ENCODE data around the gene TBC1D22A.

The TBC1D22A gene

GRCh38 chr22:47051441-47052071 is 289.1 kb downstream of the TBC1D22A start:
- Histone ChIP-seq H2AFZ (ENCODE audit: low read length) (no peak overlapping the region), H3K4me1 (ENCODE audit: insufficient read depth, low read length, severe bottlenecking) (peaks cover 77% of the 10 kb centered on the region), H3K9me3 (ENCODE audit: low read length) (no peaks in the 10 kb centered on the region), H3K27me3 (ENCODE audit: insufficient read depth, low read length) (no peaks in the 10 kb centered on the region), H3K79me2 (ENCODE audit: insufficient read depth, low read length) (no peaks in the 10 kb centered on the region), H3K9me2 (ENCODE audit: low read depth, low read length) (no peaks in the 10 kb centered on the region), H3K36me3 (ENCODE audit: insufficient read depth, low read length) (no peaks in the 10 kb centered on the region), H3F3A (ENCODE audit: insufficient read depth, low read length) (0 out of 2 replicates have a peak, but pooled peaks cover 6% of the 10 kb centered on the region), H3K27ac (ENCODE audit: low read depth, low read length, poor library complexity, severe bottlenecking) (peak overlapping the region; percentile 28), H3K4me3 (ENCODE audit: low read depth, low read length, poor library complexity, severe bottlenecking) (no peak overlapping the region), H4K20me1 (ENCODE audit: insufficient read depth, low read length) (no peaks in the 10 kb centered on the region), H3K4me2 (ENCODE audit: low read length) (0 out of 2 replicates have a peak overlapping the region, but pooled peaks have one; percentile 17), H3K9ac (ENCODE audit: low read length) (no peak overlapping the region)
- TF ChIP-seq CTCF (IDR thresholded peaks at IDR 0.05; ENCODE audit: low read length) (no peak), EZH2 (IDR thresholded peaks at IDR 0.05; ENCODE audit: borderline replicate concordance, low read length) (no peak)

- no peak overlapping the region for H3K27ac ChIP-seq (ENCODE audit: low read depth, low read length, poor library complexity, severe bottlenecking)
- no peak overlapping the region for H2AFZ ChIP-seq (ENCODE audit: low read length)
- no peaks in the 10 kb centered on the region for H3K9me3 ChIP-seq (ENCODE audit: low read length)
- H3K9me2 ChIP-seq (ENCODE audit: low read depth, low read length), result no peaks in the 10 kb centered on the region
- no peaks in the 10 kb centered on the region for H3K79me2 ChIP-seq (ENCODE audit: insufficient read depth, low read length)
- no peaks in the 10 kb centered on the region for H3K36me3 ChIP-seq (ENCODE audit: insufficient read depth, low read length)
- no peaks in the 10 kb centered on the region for H3K27me3 ChIP-seq (ENCODE audit: insufficient read depth, low read length)
- no peaks in the 10 kb centered on the region for H4K20me1 ChIP-seq (ENCODE audit: insufficient read depth, low read length)
- TF ChIP-seq EZH2 (IDR thresholded peaks at IDR 0.05; ENCODE audit: borderline replicate concordance, low read length) (no peak), CTCF (IDR thresholded peaks at IDR 0.05; ENCODE audit: low read length) (no peak)
- H3K9ac ChIP-seq (ENCODE audit: low read length), result no peak overlapping the region
- no peak overlapping the region for H3K4me3 ChIP-seq (ENCODE audit: low read depth, low read length, poor library complexity, severe bottlenecking)
- no peak overlapping the region for H3K4me2 ChIP-seq (ENCODE audit: low read length)
- 0 out of 2 replicates have a peak, but pooled peaks cover 6% of the 10 kb centered on the region for H3F3A ChIP-seq (ENCODE audit: insufficient read depth, low read length)
- H3K4me1 ChIP-seq (ENCODE audit: insufficient read depth, low read length, severe bottlenecking), result peaks cover 78% of the 10 kb centered on the region
Observed at GRCh38 chr22:47052236-47053012, 290.0 kb downstream of the TBC1D22A start.

- Histone ChIP-seq H3K4me3 (ENCODE audit: low read depth, low read length, poor library complexity, severe bottlenecking) (no peak overlapping the region), H3K36me3 (ENCODE audit: insufficient read depth, low read length) (no peaks in the 10 kb centered on the region), H3K9me2 (ENCODE audit: low read depth, low read length) (no peaks in the 10 kb centered on the region), H3K9me3 (ENCODE audit: low read length) (no peaks in the 10 kb centered on the region), H4K20me1 (ENCODE audit: insufficient read depth, low read length) (no peaks in the 10 kb centered on the region), H3K27ac (ENCODE audit: low read depth, low read length, poor library complexity, severe bottlenecking) (no peak overlapping the region), H3K27me3 (ENCODE audit: insufficient read depth, low read length) (no peaks in the 10 kb centered on the region), H2AFZ (ENCODE audit: low read length) (no peak overlapping the region), H3K4me1 (ENCODE audit: insufficient read depth, low read length, severe bottlenecking) (peaks cover 71% of the 10 kb centered on the region), H3K79me2 (ENCODE audit: insufficient read depth, low read length) (no peaks in the 10 kb centered on the region), H3K4me2 (ENCODE audit: low read length) (no peak overlapping the region), H3F3A (ENCODE audit: insufficient read depth, low read length) (0 out of 2 replicates have a peak, but pooled peaks cover 6% of the 10 kb centered on the region), H3K9ac (ENCODE audit: low read length) (no peak overlapping the region)
- no peak for TF ChIP-seq CTCF (IDR thresholded peaks at IDR 0.05; ENCODE audit: low read length)
- TF ChIP-seq EZH2 (IDR thresholded peaks at IDR 0.05; ENCODE audit: borderline replicate concordance, low read length), result no peak
Observed at GRCh38 chr22:47053013-47053725, 290.7 kb downstream of the TBC1D22A start.
